CD4-positive, alpha-beta T cell treated with Interleukin-6 at 100 ng/mL for 8 hours (primary cell): ENCODE data around the gene NF1.
A peak's percentile ranks its signal among the peaks of the same experiment; 100 is the strongest.

Experiments used
- DNase-seq: peaks from one replicate; pipeline ENCODE4 v3.0.0-alpha.2; 2020; ENCODE audit warnings: mixed read lengths, low spot score

NF1 gene

GRCh38 chr17:31385428-31386285, 290.9 kb downstream of the NF1 start:
- DNase-seq = no peak

- DNase-seq = no peak
Measured at GRCh38 chr17:31386542-31387075, 291.8 kb downstream of the NF1 start.

GRCh38 chr17:31387438-31387837, 292.7 kb downstream of the NF1 start:
- DNase-seq = no peak

- no peak for DNase-seq
Measured at GRCh38 chr17:31388351-31388750, 293.6 kb downstream of the NF1 start.

- DNase-seq = peak; percentile 35
Measured at GRCh38 chr17:31388770-31389656, 294.2 kb downstream of the NF1 start.

- no peak for DNase-seq
Measured at GRCh38 chr17:31389657-31390381, 295.0 kb downstream of the NF1 start.

- no peak for DNase-seq
Measured at GRCh38 chr17:31390426-31390747, 295.6 kb downstream of the NF1 start.

GRCh38 chr17:31390748-31391495, 296.1 kb downstream of the NF1 start:
- DNase-seq = no peak

- peak; percentile 35 for DNase-seq
Measured at GRCh38 chr17:31391496-31391949, 296.7 kb downstream of the NF1 start, which contains the start of gene RAB11FIP4. RAB11FIP4 (plus strand) TSS chr17:31391675; CDS start chr17:31391853, 178 bp downstream.

GRCh38 chr17:31392002-31392855, 297.5 kb downstream of the NF1 start:
- DNase-seq = no peak

GRCh38 chr17:31392856-31393748, 298.3 kb downstream of the NF1 start:
- DNase-seq = no peak

- DNase-seq = no peak
Measured at GRCh38 chr17:31393749-31394146, 299.0 kb downstream of the NF1 start.

- no peak for DNase-seq
Measured at GRCh38 chr17:31394544-31394943, 299.8 kb downstream of the NF1 start.

GRCh38 chr17:31397256-31397939, 302.6 kb downstream of the NF1 start:
- no peak for DNase-seq

GRCh38 chr17:31398381-31399311, 303.9 kb downstream of the NF1 start:
- no peak for DNase-seq

- DNase-seq = no peak
Measured at GRCh38 chr17:31400481-31400950, 305.7 kb downstream of the NF1 start.
